IMR-90 (cell line): ENCODE data around the gene TAS1R1. TPM values are rescaled to one million over a fixed set of nuclear protein-coding genes. Genes with fewer than 3 reads are reported as not detected.

Experiments
- ATAC-seq: fragments of 200-7000 bp; cut with Tn5 transposase; 2 replicates; pipeline ENCODE4 v1.9.1; 2020; ENCODE audit warnings: low read depth, mild to moderate bottlenecking, moderate library complexity
- BruUV-seq: library from RNA; stranded (reverse); fragments of 400-500 nt; replicated peaks from 2 replicates; lab custom pipeline; 2021; lab: Mats Ljungman, UMichigan
- CTCF ChIA-PET: fragments of 300-600 bp; formaldehyde crosslinking; extraction: SDS; loops from one replicate; lab custom pipeline; 2021; ENCODE audit warnings: antibody characterized with exemption; lab: Yijun Ruan, JAX
- POLR2A ChIA-PET: fragments of 300-600 bp; sonication (Branson Sonifier 250); formaldehyde crosslinking; loops from one replicate; lab custom pipeline; 2022; ENCODE audit warnings: antibody characterized with exemption; ENCODE audit not compliant: unreplicated experiment; lab: Charles Lee
- DNase-seq: peaks from one replicate; pipeline ENCODE4 v3.0.0; 2013
- H2AFZ ChIP-seq: replicated peaks from 2 replicates; pipeline ENCODE3; 2013; ENCODE audit warnings: low read length, mild to moderate bottlenecking; ENCODE audit not compliant: poor library complexity
- H2AK5ac ChIP-seq: 2 replicates; pipeline ENCODE4 v1.6.1; 2013; ENCODE audit warnings: low read depth, low read length, inconsistent platforms
- H2AK9ac ChIP-seq: replicated peaks from 2 replicates; pipeline ENCODE3; 2013; ENCODE audit warnings: mild to moderate bottlenecking, low read depth, low read length, moderate library complexity; ENCODE audit not compliant: poor library complexity
- H2BK120ac ChIP-seq: 2 replicates; pipeline ENCODE4 v1.6.1; 2013; ENCODE audit warnings: low read depth, low read length, inconsistent platforms
- H2BK15ac ChIP-seq: 3 replicates; pipeline ENCODE4 v1.6.1; 2013; ENCODE audit warnings: low read depth, low read length, inconsistent platforms
- H2BK20ac ChIP-seq: 2 replicates; pipeline ENCODE4 v1.6.1; 2013; ENCODE audit warnings: low read depth, mild to moderate bottlenecking, inconsistent platforms, low read length, moderate library complexity
- H2BK5ac ChIP-seq: 2 replicates; pipeline ENCODE4 v1.6.1; 2013; ENCODE audit warnings: mild to moderate bottlenecking, low read depth, low read length, inconsistent platforms; ENCODE audit not compliant: poor library complexity, severe bottlenecking
- H3K14ac ChIP-seq: replicated peaks from 2 replicates; pipeline ENCODE4 v1.6.1; 2013; ENCODE audit warnings: low read depth, low read length, inconsistent platforms
- H3K18ac ChIP-seq: 2 replicates; pipeline ENCODE4 v1.6.1; 2013; ENCODE audit warnings: low read depth, low read length, control low read depth
- H3K23ac ChIP-seq: 2 replicates; pipeline ENCODE4 v1.6.1; 2013; ENCODE audit warnings: low read depth, low read length, inconsistent platforms
- H3K27ac ChIP-seq: 2 replicates; pipeline ENCODE4 v1.5.1; 2013; ENCODE audit warnings: mild to moderate bottlenecking, control low read depth, low read length; ENCODE audit not compliant: insufficient read depth
- H3K27me3 ChIP-seq: 2 replicates; pipeline ENCODE4 v1.6.1; 2013; ENCODE audit warnings: low read length; ENCODE audit not compliant: control insufficient read depth, insufficient read depth
- H3K36me3 ChIP-seq: 2 replicates; pipeline ENCODE4 v1.6.1; 2013; ENCODE audit warnings: low read length, mixed read lengths; ENCODE audit not compliant: control insufficient read depth, insufficient read depth
- H3K4ac ChIP-seq: 2 replicates; pipeline ENCODE4 v1.6.1; 2013; ENCODE audit warnings: low read depth, low read length, inconsistent platforms
- H3K4me1 ChIP-seq: 2 replicates; pipeline ENCODE4 v1.6.1; 2013; ENCODE audit warnings: low read length, mixed read lengths; ENCODE audit not compliant: control insufficient read depth, insufficient read depth
- H3K4me2 ChIP-seq: 2 replicates; pipeline ENCODE4 v1.6.1; 2013; ENCODE audit warnings: low read depth, mild to moderate bottlenecking, control low read depth, low read length, moderate library complexity
- H3K4me3 ChIP-seq: 2 replicates; pipeline ENCODE4 v1.5.1; 2013; ENCODE audit warnings: low read depth, mild to moderate bottlenecking, control low read depth, low read length, moderate library complexity; ENCODE audit not compliant: insufficient read depth
- H3K56ac ChIP-seq: 2 replicates; pipeline ENCODE4 v1.6.1; 2013; ENCODE audit warnings: low read length, inconsistent platforms; ENCODE audit not compliant: insufficient read depth; ENCODE audit errors: extremely low read depth
- H3K79me1 ChIP-seq, 2 experiments: 2 replicates each; pipeline ENCODE4 v1.6.1; 2013; ENCODE audit warnings: low read length in 2 of 2, inconsistent platforms in 1 of 2, low read depth in 1 of 2
- H3K9ac ChIP-seq: 2 replicates; pipeline ENCODE4 v1.6.1; 2013; ENCODE audit warnings: low read depth, low read length, control low read depth
- H3K9me1 ChIP-seq: 2 replicates; pipeline ENCODE4 v1.6.1; 2013; ENCODE audit warnings: low read length, inconsistent platforms; ENCODE audit not compliant: insufficient read depth
- H3K9me3 ChIP-seq: 2 replicates; pipeline ENCODE4 v1.6.1; 2013; ENCODE audit warnings: low read length; ENCODE audit not compliant: control insufficient read depth, insufficient read depth
- H4K20me1 ChIP-seq: 2 replicates; pipeline ENCODE4 v1.6.1; 2013; ENCODE audit warnings: low read length, inconsistent platforms; ENCODE audit not compliant: insufficient read depth
- H4K5ac ChIP-seq: 2 replicates; pipeline ENCODE4 v1.6.1; 2013; ENCODE audit warnings: mild to moderate bottlenecking, low read depth, low read length, control low read depth
- H4K8ac ChIP-seq, 2 experiments: 2 replicates each; pipeline ENCODE4 v1.6.1; 2013; ENCODE audit warnings: low read depth in 2 of 2, low read length in 2 of 2, control low read depth in 1 of 2, inconsistent platforms in 1 of 2
- H4K91ac ChIP-seq: 2 replicates; pipeline ENCODE4 v1.6.1; 2013; ENCODE audit warnings: low read depth, low read length, inconsistent platforms; ENCODE audit not compliant: insufficient read depth
- CEBPB ChIP-seq: IDR thresholded peaks from 2 replicates; pipeline ENCODE4 v1.6.1; 2012; ENCODE audit warnings: low read depth, low read length, improper control_type of control experiment
- CHD1 ChIP-seq: IDR thresholded peaks from 2 replicates; pipeline ENCODE4 v1.6.1; 2012; ENCODE audit warnings: low read depth, low read length, improper control_type of control experiment
- CTCF ChIP-seq: conservative IDR thresholded peaks from 2 replicates; pipeline ENCODE4 v1.5.1; 2012; ENCODE audit warnings: mild to moderate bottlenecking, low read depth, low read length, improper control_type of control experiment
- ELK1 ChIP-seq: fragments of 150-350 bp; IDR thresholded peaks from 2 replicates; pipeline ENCODE4 v1.6.1; 2016; ENCODE audit warnings: low read depth, mild to moderate bottlenecking, low read length, moderate library complexity, borderline replicate concordance
- FOS ChIP-seq: fragments of 150-350 bp; IDR thresholded peaks from 2 replicates; pipeline ENCODE4 v1.6.1; 2016; ENCODE audit warnings: low read depth, low read length
- MAZ ChIP-seq: IDR thresholded peaks from 2 replicates; pipeline ENCODE4 v1.6.1; 2012; ENCODE audit warnings: low read depth, mild to moderate bottlenecking, low read length, improper control_type of control experiment, moderate library complexity, borderline replicate concordance
- MXI1 ChIP-seq: IDR thresholded peaks from 2 replicates; pipeline ENCODE4 v1.6.1; 2012; ENCODE audit warnings: low read depth, mild to moderate bottlenecking, low read length, moderate library complexity, borderline replicate concordance
- NFE2L2 ChIP-seq: fragments of 150-350 bp; IDR thresholded peaks from 2 replicates; pipeline ENCODE4 v1.6.1; 2016; ENCODE audit warnings: low read depth, mild to moderate bottlenecking, low read length
- POLR2A ChIP-seq: IDR thresholded peaks from 2 replicates; pipeline ENCODE4 v1.6.1; 2012; ENCODE audit warnings: mild to moderate bottlenecking, low read depth, low read length
- RAD21 ChIP-seq: IDR thresholded peaks from 2 replicates; pipeline ENCODE4 v1.6.1; 2012; ENCODE audit warnings: low read length, improper control_type of control experiment
- RCOR1 ChIP-seq: IDR thresholded peaks from 2 replicates; pipeline ENCODE4 v1.6.1; 2012; ENCODE audit warnings: mild to moderate bottlenecking, low read length, improper control_type of control experiment; ENCODE audit not compliant: insufficient replicate concordance
- RFX5 ChIP-seq: IDR thresholded peaks from 2 replicates; pipeline ENCODE4 v1.8.0; 2012; ENCODE audit warnings: low read depth, mild to moderate bottlenecking, low read length, moderate library complexity
- SMC3 ChIP-seq: fragments of 150-350 bp; IDR thresholded peaks from 2 replicates; pipeline ENCODE4 v1.6.1; 2016; ENCODE audit warnings: low read depth, mild to moderate bottlenecking, antibody characterized with exemption, low read length, moderate library complexity
- USF2 ChIP-seq: fragments of 150-350 bp; IDR thresholded peaks from 2 replicates; pipeline ENCODE4 v1.6.1; 2017; ENCODE audit warnings: mild to moderate bottlenecking, antibody characterized with exemption, low read length, low read depth
- WGBS, 2 experiments: methylation state at CpG; one replicate each; pipeline versions ENCODE4 v1.1.5 to v1.1.7; 2013; ENCODE audit warnings: missing lambda C conversion rate in 2 of 2; ENCODE audit not compliant: insufficient read length in 1 of 2; ENCODE audit errors: extremely low coverage in 2 of 2; 5-methylcytosine and 5-hydroxymethylcytosine counted together
- dilution Hi-C: fragments of 300-500 bp; cut with HindIII; formaldehyde crosslinking; loops from one replicate; pipeline ENCODE4 v1.14.3; 2018; ENCODE audit warnings: low sequenced_read_pairs; ENCODE audit not compliant: unreplicated experiment
- in situ Hi-C: fragments of 300-500 bp; cut with MboI; formaldehyde crosslinking; loops from 3 replicates; pipeline ENCODE4 v1.14.3; 2019; ENCODE audit warnings: low sequenced_read_pairs, inconsistent platforms, mixed read lengths
- intact Hi-C: fragments of 100-400 bp; cut with micrococcal nuclease; formaldehyde crosslinking; loops from 2 replicates; pipeline ENCODE4 v1.10.0; 2022
- polyA plus RNA-seq, 3 experiments: library from polyadenylated mRNA; depleted of rRNA; stranded (reverse); fragments of >200 nt; gene quantifications; 2 replicates each; pipeline ENCODE4 v1.2.3, GENCODE V29; 2012; ENCODE audit warnings: low replicate concordance in 1 of 3
- total RNA-seq: library from RNA; depleted of rRNA; stranded (reverse); fragments of >200 nt; gene quantifications from 2 replicates; pipeline ENCODE4 v1.2.3, GENCODE V29; 2012

Gene TAS1R1
- total and polyA plus RNA-seq, 2 of the 4 experiments (the other 2 are of a cell fraction): 0.05 TPM; not detected in 1

DNA sequence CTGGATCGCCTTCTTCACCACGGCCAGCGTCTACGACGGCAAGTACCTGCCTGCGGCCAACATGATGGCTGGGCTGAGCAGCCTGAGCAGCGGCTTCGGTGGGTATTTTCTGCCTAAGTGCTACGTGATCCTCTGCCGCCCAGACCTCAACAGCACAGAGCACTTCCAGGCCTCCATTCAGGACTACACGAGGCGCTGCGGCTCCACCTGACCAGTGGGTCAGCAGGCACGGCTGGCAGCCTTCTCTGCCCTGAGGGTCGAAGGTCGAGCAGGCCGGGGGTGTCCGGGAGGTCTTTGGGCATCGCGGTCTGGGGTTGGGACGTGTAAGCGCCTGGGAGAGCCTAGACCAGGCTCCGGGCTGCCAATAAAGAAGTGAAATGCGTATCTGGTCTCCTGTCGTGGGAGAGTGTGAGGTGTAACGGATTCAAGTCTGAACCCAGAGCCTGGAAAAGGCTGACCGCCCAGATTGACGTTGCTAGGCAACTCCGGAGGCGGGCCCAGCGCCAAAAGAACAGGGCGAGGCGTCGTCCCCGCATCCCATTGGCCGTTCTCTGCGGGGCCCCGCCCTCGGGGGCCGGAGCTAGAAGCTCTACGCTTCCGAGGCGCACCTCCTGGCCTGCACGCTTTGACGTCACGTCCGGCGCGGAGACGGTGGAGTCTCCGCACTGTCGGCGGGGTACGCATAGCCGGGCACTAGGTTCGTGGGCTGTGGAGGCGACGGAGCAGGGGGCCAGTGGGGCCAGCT, 24.4 kb downstream of the TAS1R1 start, which contains the start of gene ZBTB48:
TSS of gene ZBTB48 (plus strand) at position 621 of the 745 bp plus-strand sequence. CDS start 616 bp downstream, outside the sequence.
- peak within 1 kb of the TSS; percentile 60 for H3K27ac ChIP-seq
- peak; percentile 95 for DNase-seq
- in situ Hi-C loops: no loop called here
- no peak within 1 kb of the TSS for H2BK120ac ChIP-seq
- no peak within 1 kb of the TSS for H2BK20ac ChIP-seq
- H4K20me1 ChIP-seq: peaks cover 4% of the 10 kb centered on the region
- H2BK5ac ChIP-seq: peak within 1 kb of the TSS; percentile 64
- POLR2A ChIA-PET: no interaction called here
- CTCF ChIA-PET: no interaction called here
- intact Hi-C loops: no loop called here
- 0 out of 2 replicates have a peak, but pooled peaks cover 3% of the 10 kb centered on the region for H3K36me3 ChIP-seq
- peaks cover 11% of the 10 kb centered on the region for H3K4me1 ChIP-seq
- peak within 1 kb of the TSS; percentile 75 for H3K23ac ChIP-seq
- 13% methylated on average over 33 of the region's 58 CpGs; no CpG with 5 or more reads in 1 of the 2 experiments for WGBS, 2 experiments
- peak within 1 kb of the TSS; percentile 56 for H3K9ac ChIP-seq
- no peaks in the 10 kb centered on the region for H3K9me3 ChIP-seq
- H3K79me1 ChIP-seq: peaks cover 15 to 34% of the 10 kb centered on the region in 2 experiments
- dilution Hi-C loops: no loop called here
- H3K4me3 ChIP-seq: peak within 1 kb of the TSS; percentile 71
- H3K4me2 ChIP-seq: peak within 1 kb of the TSS; percentile 99
- peak within 1 kb of the TSS; percentile 65 for H3K4ac ChIP-seq
- no peaks in the 10 kb centered on the region; the same call in 1 of the 2 replicates for H3K27me3 ChIP-seq
- H4K5ac ChIP-seq: peak within 1 kb of the TSS; percentile 62
- no peak within 1 kb of the TSS for H2BK15ac ChIP-seq
- H4K91ac ChIP-seq: peak within 1 kb of the TSS; percentile 26; the same call in 1 of the 2 replicates
- no TSS peak for BruUV-seq
- peak within 1 kb of the TSS; percentile 59; the same call in 1 of the 2 replicates for H3K14ac ChIP-seq
- H2AFZ ChIP-seq: peak within 1 kb of the TSS; percentile 89
- no peak within 1 kb of the TSS for H3K56ac ChIP-seq
- peak within 1 kb of the TSS; percentile 78; the same call in 1 of the 2 replicates for H2AK5ac ChIP-seq
- H4K8ac ChIP-seq: peak within 1 kb of the TSS; percentile 87 to 94
- H3K9me1 ChIP-seq: peaks cover 17% of the 10 kb centered on the region
- H3K18ac ChIP-seq: no peak within 1 kb of the TSS
- ATAC-seq: peak; percentile 98
- H2AK9ac ChIP-seq: peak within 1 kb of the TSS; percentile 94
- TF ChIP-seq CTCF (no peak), MXI1 (peak; percentile 54; the same call in 1 of the 2 replicates), MAZ (peak; percentile 80; the same call in 1 of the 2 replicates), CEBPB (no peak), CHD1 (no peak), FOS (no peak), NFE2L2 (no peak), RAD21 (no peak), SMC3 (no peak), ELK1 (no peak), USF2 (peak; percentile 23; the same call in 1 of the 2 replicates), RFX5 (no peak), RCOR1 (no peak), POLR2A (peak; percentile 87)
